ENCODE results near the gene DTYMK.

The DTYMK gene

GRCh38 chr2:241686650-241687425, at the start of gene DTYMK:
Gene DTYMK (minus strand): TSS chr2:241686815. CDS start chr2:241686783, 32 bp downstream.
- DNase-seq (ENCODE audit: low read depth in 1 of 2, low spot score in 1 of 2): peak; percentile 89 to 95

- no peak for DNase-seq (ENCODE audit: low read depth in 1 of 2, low spot score in 1 of 2)
Measured at GRCh38 chr2:241736111-241736510, 49.5 kb upstream of the DTYMK start.

- peak; percentile 87 to 89 for DNase-seq (ENCODE audit: low read depth in 1 of 2, low spot score in 1 of 2)
Measured at GRCh38 chr2:241734467-241735208, 48.0 kb upstream of the DTYMK start, which contains the start of gene D2HGDH. Gene D2HGDH (plus strand): TSS chr2:241734630. CDS start chr2:241735225, 595 bp downstream.

- no peak for DNase-seq (ENCODE audit: low read depth in 1 of 2, low spot score in 1 of 2)
Measured at GRCh38 chr2:241734208-241734466, 47.5 kb upstream of the DTYMK start.

GRCh38 chr2:241733391-241734207, 47.0 kb upstream of the DTYMK start:
- DNase-seq (ENCODE audit: low read depth in 1 of 2, low spot score in 1 of 2): no peak

GRCh38 chr2:241732513-241733186, 46.0 kb upstream of the DTYMK start:
- peak; percentile 31 to 38 for DNase-seq (ENCODE audit: low read depth in 1 of 2, low spot score in 1 of 2)

- no peak for DNase-seq (ENCODE audit: low read depth in 1 of 2, low spot score in 1 of 2)
Measured at GRCh38 chr2:241730671-241731293, 44.2 kb upstream of the DTYMK start.

GRCh38 chr2:241729868-241730267, 43.3 kb upstream of the DTYMK start:
- DNase-seq (ENCODE audit: low read depth in 1 of 2, low spot score in 1 of 2): no peak

- no peak for DNase-seq (ENCODE audit: low read depth in 1 of 2, low spot score in 1 of 2)
Measured at GRCh38 chr2:241728627-241729026, 42.0 kb upstream of the DTYMK start.

- no peak for DNase-seq (ENCODE audit: low read depth in 1 of 2, low spot score in 1 of 2)
Measured at GRCh38 chr2:241728000-241728399, 41.4 kb upstream of the DTYMK start.

- no peak for DNase-seq (ENCODE audit: low read depth in 1 of 2, low spot score in 1 of 2)
Measured at GRCh38 chr2:241726459-241726858, 39.8 kb upstream of the DTYMK start.

GRCh38 chr2:241724975-241725870, 38.6 kb upstream of the DTYMK start:
- no peak for DNase-seq (ENCODE audit: low read depth in 1 of 2, low spot score in 1 of 2)

- DNase-seq (ENCODE audit: low read depth in 1 of 2, low spot score in 1 of 2): no peak
Measured at GRCh38 chr2:241724259-241724974, 37.8 kb upstream of the DTYMK start.

- DNase-seq (ENCODE audit: low read depth in 1 of 2, low spot score in 1 of 2): no peak
Measured at GRCh38 chr2:241722896-241723454, 36.4 kb upstream of the DTYMK start.

GRCh38 chr2:241721852-241722251, 35.2 kb upstream of the DTYMK start:
- no peak for DNase-seq (ENCODE audit: low read depth in 1 of 2, low spot score in 1 of 2)

- DNase-seq (ENCODE audit: low read depth in 1 of 2, low spot score in 1 of 2): no peak
Measured at GRCh38 chr2:241720560-241720959, 33.9 kb upstream of the DTYMK start.

- DNase-seq (ENCODE audit: low read depth in 1 of 2, low spot score in 1 of 2): no peak
Measured at GRCh38 chr2:241720099-241720498, 33.5 kb upstream of the DTYMK start.

- DNase-seq (ENCODE audit: low read depth in 1 of 2, low spot score in 1 of 2): no peak
Measured at GRCh38 chr2:241719093-241719492, 32.5 kb upstream of the DTYMK start.

GRCh38 chr2:241708879-241709278, 22.3 kb upstream of the DTYMK start:
- DNase-seq (ENCODE audit: low read depth in 1 of 2, low spot score in 1 of 2): no peak
